Ishikawa (cell line): ENCODE results near the gene SYCN.

Source experiments
- CEBPB ChIP-seq: IDR thresholded peaks from 2 replicates; pipeline ENCODE4 v1.6.1; 2012
- CREB1 ChIP-seq: IDR thresholded peaks from 2 replicates; pipeline ENCODE4 v1.6.1; 2012; ENCODE audit warnings: low read depth
- EGR1 ChIP-seq: IDR thresholded peaks from 2 replicates; pipeline ENCODE4 v1.6.1; 2012
- EP300 ChIP-seq: IDR thresholded peaks from 2 replicates; pipeline ENCODE4 v1.6.1; 2012; ENCODE audit warnings: borderline replicate concordance
- FOXM1 ChIP-seq: IDR thresholded peaks from 2 replicates; pipeline ENCODE4 v1.6.1; 2012; ENCODE audit warnings: low read depth, borderline replicate concordance
- NFIC ChIP-seq: IDR thresholded peaks from 2 replicates; pipeline ENCODE4 v1.6.1; 2012
- RAD21 ChIP-seq: IDR thresholded peaks from 2 replicates; pipeline ENCODE4 v1.6.1; 2012; ENCODE audit warnings: low read depth
- REST ChIP-seq: IDR thresholded peaks from 2 replicates; pipeline ENCODE4 v1.6.1; 2012; ENCODE audit warnings: low read depth, mild to moderate bottlenecking
- TAF1 ChIP-seq: IDR thresholded peaks from 2 replicates; pipeline ENCODE4 v1.6.1; 2012; ENCODE audit warnings: low read depth, mild to moderate bottlenecking
- TCF12 ChIP-seq: IDR thresholded peaks from 2 replicates; pipeline ENCODE4 v1.6.1; 2012; ENCODE audit warnings: low read depth
- TEAD4 ChIP-seq: IDR thresholded peaks from 2 replicates; pipeline ENCODE4 v1.6.1; 2012
- USF1 ChIP-seq: IDR thresholded peaks from 2 replicates; pipeline ENCODE4 v1.6.1; 2012
- YY1 ChIP-seq: IDR thresholded peaks from 2 replicates; pipeline ENCODE4 v1.6.1; 2012; ENCODE audit warnings: low read depth
- ZBTB7A ChIP-seq: IDR thresholded peaks from 2 replicates; pipeline ENCODE4 v1.6.1; 2012; ENCODE audit warnings: low read depth
- TF ChIP-seq, protein P1 (sequence below): IDR thresholded peaks from 2 replicates; pipeline ENCODE4 v1.6.1; 2012

SYCN gene

GRCh38 chr19:39251081-39251480, 47.0 kb upstream of the SYCN start:
- no peak for TF ChIP-seq RAD21
- TF ChIP-seq, protein P1, sequence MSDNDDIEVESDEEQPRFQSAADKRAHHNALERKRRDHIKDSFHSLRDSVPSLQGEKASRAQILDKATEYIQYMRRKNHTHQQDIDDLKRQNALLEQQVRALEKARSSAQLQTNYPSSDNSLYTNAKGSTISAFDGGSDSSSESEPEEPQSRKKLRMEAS, result no peak
- TF ChIP-seq YY1, result no peak
- TF ChIP-seq REST, result no peak
- TF ChIP-seq CEBPB, result no peak
- TF ChIP-seq EP300, result no peak
- TF ChIP-seq TAF1, result no peak
- TF ChIP-seq FOXM1, result no peak
- TF ChIP-seq TEAD4, result no peak
- TF ChIP-seq TCF12, result no peak
- no peak for TF ChIP-seq CREB1
- TF ChIP-seq ZBTB7A, result no peak
- TF ChIP-seq USF1, result no peak
- TF ChIP-seq EGR1, result no peak

DNA sequence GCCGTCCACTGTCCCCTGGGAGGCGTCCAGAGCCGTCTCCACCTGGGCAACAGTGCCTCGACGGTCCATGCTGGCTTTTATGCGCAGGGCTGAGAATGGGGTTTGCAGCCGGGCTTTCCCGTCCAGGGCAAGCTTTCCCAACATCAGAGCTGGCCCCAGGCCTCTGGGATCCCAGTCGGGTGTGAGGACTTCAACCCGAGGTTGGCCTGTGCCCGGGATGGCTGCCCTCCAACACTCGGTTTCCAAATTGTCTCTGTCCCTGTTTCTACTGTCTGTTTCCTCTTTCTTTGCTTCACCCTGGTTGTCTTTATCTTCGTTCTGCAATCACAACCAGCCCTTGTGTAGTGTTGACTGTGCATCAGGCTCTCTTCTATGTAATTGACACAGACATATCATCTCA, 44.7 kb upstream of the SYCN start, which contains the start of gene IFNL4:
Gene IFNL4 (minus strand): TSS at position 51 of the 400 bp plus-strand sequence.
- TF ChIP-seq EP300 (no peak), EGR1 (no peak), TCF12 (no peak), ZBTB7A (no peak), RAD21 (no peak), YY1 (no peak), TAF1 (no peak), TEAD4 (no peak), NFIC (no peak), FOXM1 (no peak), REST (no peak), CREB1 (no peak), USF1 (no peak), CEBPB (no peak)
- TF ChIP-seq, protein P1, result no peak

DNA sequence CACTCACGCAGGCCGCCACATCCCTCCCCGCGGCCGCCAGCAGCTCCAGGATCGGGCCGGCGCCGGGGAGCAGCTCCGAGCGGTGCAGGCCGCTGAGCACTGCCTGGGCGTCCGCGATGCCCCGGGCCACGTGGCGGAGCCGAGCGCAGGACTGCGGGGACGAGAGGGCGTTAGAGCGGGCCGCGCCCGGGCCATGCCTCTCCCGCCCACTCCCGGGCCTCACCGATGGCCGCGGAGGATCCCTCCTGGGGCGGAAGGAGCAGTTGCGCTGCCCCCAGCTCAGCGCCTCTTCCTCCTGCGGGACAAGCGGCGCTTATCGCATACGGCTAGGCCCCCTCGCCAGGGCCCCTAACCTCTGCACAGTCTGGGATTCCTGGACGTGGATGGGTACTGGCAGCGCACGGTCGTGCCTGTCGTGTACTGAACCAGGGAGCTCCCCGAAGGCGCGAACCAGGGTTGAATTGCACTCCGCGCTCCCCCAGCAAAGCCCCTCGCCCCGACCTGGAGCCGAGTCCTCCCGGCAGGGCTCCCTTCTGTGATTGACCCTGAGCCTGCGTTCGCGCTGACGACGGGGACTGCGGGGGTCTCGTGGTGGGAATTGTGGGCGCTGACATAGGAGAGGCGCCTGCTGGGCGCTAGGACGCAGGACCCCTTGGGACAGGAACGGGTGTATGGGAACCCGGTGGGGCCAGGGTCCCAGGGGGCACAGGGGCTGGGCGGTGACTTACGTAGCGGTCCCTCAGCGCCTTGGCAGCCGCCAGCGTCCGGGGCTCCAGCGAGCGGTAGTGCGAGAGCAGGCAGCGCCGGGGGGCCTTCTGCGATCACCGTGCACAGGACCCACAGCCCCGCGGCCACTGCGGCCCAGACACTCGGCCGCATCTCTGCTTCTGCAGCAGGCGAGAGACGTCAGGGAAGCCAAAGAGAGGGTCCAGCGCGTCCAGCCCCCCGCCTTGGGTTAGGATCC, 43.9 kb upstream of the SYCN start:
- TF ChIP-seq YY1 (no peak), EP300 (no peak), CEBPB (no peak)

GRCh38 chr19:39246951-39247669, 43.0 kb upstream of the SYCN start:
- TF ChIP-seq YY1 (no peak), USF1 (peak; percentile 48; the same call in 1 of the 2 replicates)
- TF ChIP-seq, protein P1, result peak; percentile 89
